OCI-LY1 (cell line): ENCODE data around the gene SCRN1.

Experiments
- H2AFZ ChIP-seq: fragments of 200-600 bp; sonication (generic), shearing (Covaris generic); 2 replicates; pipeline ENCODE4 v1.6.0; 2014; ENCODE audit warnings: antibody characterized with exemption, mild to moderate bottlenecking, low read length
- H3F3A ChIP-seq: fragments of 200-600 bp; sonication (generic), shearing (Covaris generic); 2 replicates; pipeline ENCODE4 v1.6.0; 2014; ENCODE audit warnings: mild to moderate bottlenecking, antibody characterized with exemption, low read length, moderate library complexity; ENCODE audit not compliant: insufficient read depth
- H3K27ac ChIP-seq: fragments of 200-600 bp; sonication (generic); 2 replicates; pipeline ENCODE4 v1.5.1; 2014; ENCODE audit warnings: low read length, mixed run types, mild to moderate bottlenecking, low read depth; ENCODE audit not compliant: poor library complexity, severe bottlenecking
- H3K27me3 ChIP-seq: fragments of 200-600 bp; sonication (generic); 2 replicates; pipeline ENCODE4 v1.6.0; 2014; ENCODE audit warnings: antibody characterized with exemption, mild to moderate bottlenecking, low read length, moderate library complexity; ENCODE audit not compliant: insufficient read depth
- H3K36me3 ChIP-seq: fragments of 200-600 bp; sonication (generic); 2 replicates; pipeline ENCODE4 v1.6.1; 2014; ENCODE audit warnings: mild to moderate bottlenecking, antibody characterized with exemption, low read length, moderate library complexity, mixed read lengths; ENCODE audit not compliant: insufficient read depth
- H3K4me1 ChIP-seq: fragments of 200-600 bp; sonication (generic); 2 replicates; pipeline ENCODE4 v1.5.1; 2014; ENCODE audit warnings: mild to moderate bottlenecking, low read length, moderate library complexity; ENCODE audit not compliant: insufficient read depth, severe bottlenecking
- H3K4me2 ChIP-seq: fragments of 200-600 bp; sonication (generic), shearing (Covaris generic); 2 replicates; pipeline ENCODE4 v1.6.1; 2014; ENCODE audit warnings: low read length
- H3K4me3 ChIP-seq: fragments of 200-600 bp; sonication (generic); 2 replicates; pipeline ENCODE4 v1.5.1; 2014; ENCODE audit warnings: low read length, low read depth, mild to moderate bottlenecking, mixed read lengths; ENCODE audit not compliant: poor library complexity, severe bottlenecking
- H3K79me2 ChIP-seq: fragments of 200-600 bp; shearing (Covaris generic); 2 replicates; pipeline ENCODE4 v1.6.1; 2016; ENCODE audit warnings: mixed run types, low read length, mixed read lengths; ENCODE audit not compliant: insufficient read depth
- H3K9ac ChIP-seq: fragments of 200-600 bp; sonication (generic), shearing (Covaris generic); 2 replicates; pipeline ENCODE4 v1.6.1; 2014; ENCODE audit warnings: mild to moderate bottlenecking, low read length, mixed read lengths
- H3K9me2 ChIP-seq: fragments of 200-600 bp; sonication (generic), shearing (Covaris generic); 2 replicates; pipeline ENCODE4 v1.6.1; 2014; ENCODE audit warnings: low read depth, mild to moderate bottlenecking, low read length, mixed read lengths
- H3K9me3 ChIP-seq: fragments of 200-600 bp; shearing (Covaris generic); 2 replicates; pipeline ENCODE4 v1.6.1; 2014; ENCODE audit warnings: low read length, mixed read lengths
- H4K20me1 ChIP-seq: fragments of 200-600 bp; sonication (generic), shearing (Covaris generic); 2 replicates; pipeline ENCODE4 v1.6.0; 2016; ENCODE audit warnings: mild to moderate bottlenecking, low read length; ENCODE audit not compliant: insufficient read depth
- CTCF ChIP-seq: fragments of 200-600 bp; sonication (generic), shearing (Covaris generic); IDR thresholded peaks from 2 replicates; pipeline ENCODE4 v1.5.1; 2017; ENCODE audit warnings: mild to moderate bottlenecking, antibody characterized with exemption, low read length, moderate library complexity, mixed read lengths
- EZH2 ChIP-seq: fragments of 200-600 bp; sonication (generic), shearing (Covaris generic); IDR thresholded peaks from 2 replicates; pipeline ENCODE4 v1.8.0; 2017; ENCODE audit warnings: borderline replicate concordance, mixed run types, mild to moderate bottlenecking, antibody characterized with exemption, low read length, moderate library complexity, mixed read lengths

Gene SCRN1

GRCh38 chr7:29937132-29937531 lies 52.5 kb downstream of the SCRN1 start:
- Histone ChIP-seq H3K27ac (no peak overlapping the region), H3K9ac (no peak overlapping the region), H4K20me1 (no peaks in the 10 kb centered on the region), H3K4me3 (no peak overlapping the region), H3K9me2 (no peaks in the 10 kb centered on the region), H2AFZ (no peak overlapping the region), H3K4me1 (no peaks in the 10 kb centered on the region), H3K79me2 (no peaks in the 10 kb centered on the region), H3F3A (no peaks in the 10 kb centered on the region), H3K36me3 (peaks cover 86% of the 10 kb centered on the region), H3K27me3 (no peaks in the 10 kb centered on the region), H3K4me2 (no peak overlapping the region), H3K9me3 (0 out of 2 replicates have a peak, but pooled peaks cover 3% of the 10 kb centered on the region)
- TF ChIP-seq EZH2, result no peak
- TF ChIP-seq CTCF, result no peak

- H4K20me1 ChIP-seq, result no peaks in the 10 kb centered on the region
- H3K79me2 ChIP-seq, result no peaks in the 10 kb centered on the region
- H3K9ac ChIP-seq, result no peak overlapping the region
- H3F3A ChIP-seq, result no peaks in the 10 kb centered on the region
- no peak overlapping the region for H3K4me2 ChIP-seq
- H3K27me3 ChIP-seq, result no peaks in the 10 kb centered on the region
- H3K9me2 ChIP-seq, result no peaks in the 10 kb centered on the region
- no peak overlapping the region for H3K27ac ChIP-seq
- H3K4me3 ChIP-seq, result no peak overlapping the region
- H3K36me3 ChIP-seq, result peaks cover 77% of the 10 kb centered on the region
- 0 out of 2 replicates have a peak, but pooled peaks cover 3% of the 10 kb centered on the region for H3K9me3 ChIP-seq
- H3K4me1 ChIP-seq, result no peaks in the 10 kb centered on the region
- H2AFZ ChIP-seq, result no peak overlapping the region
- TF ChIP-seq EZH2 (no peak), CTCF (no peak)
These were observed 54.5 kb downstream of the SCRN1 start for GRCh38 chr7:29935111-29935510.

- peaks cover 33% of the 10 kb centered on the region; the same call in 1 of the 2 replicates for H3K36me3 ChIP-seq
These were observed 60.4 kb downstream of the SCRN1 start for GRCh38 chr7:29929018-29929807.

More at GRCh38 chr7:29929018-29929807, 60.4 kb downstream of the SCRN1 start:
- no peak overlapping the region for H3K4me2 ChIP-seq
- no peak overlapping the region for H3K4me3 ChIP-seq
- TF ChIP-seq CTCF, result no peak
- TF ChIP-seq EZH2, result no peak
- H3K79me2 ChIP-seq, result no peaks in the 10 kb centered on the region
- H3K9me2 ChIP-seq, result no peaks in the 10 kb centered on the region
- no peak overlapping the region for H3K27ac ChIP-seq
- no peaks in the 10 kb centered on the region for H3K4me1 ChIP-seq
- no peaks in the 10 kb centered on the region for H3K9me3 ChIP-seq
- H4K20me1 ChIP-seq, result no peaks in the 10 kb centered on the region
- no peak overlapping the region for H2AFZ ChIP-seq
- H3F3A ChIP-seq, result no peaks in the 10 kb centered on the region
- no peaks in the 10 kb centered on the region for H3K27me3 ChIP-seq
- H3K9ac ChIP-seq, result no peak overlapping the region
